Epidermal melanocyte (primary cell): ENCODE results near the gene PHOSPHO2.
"Not testable (repeated sequence)": the region's sequence is repeated elsewhere in the genome, so short reads cannot be mapped to it uniquely, and the experiment has no call there.

Experiments
- DNase-seq: peaks from one replicate; pipeline ENCODE4 v3.0.0; 2011; ENCODE audit warnings: low spot score; ENCODE audit not compliant: insufficient read length

Gene PHOSPHO2

GRCh38 chr2:169683425-169684134 lies 10.7 kb upstream of the PHOSPHO2 start:
- no peak for DNase-seq

- DNase-seq: no peak
Observed at GRCh38 chr2:169684135-169684565, 10.1 kb upstream of the PHOSPHO2 start.

- not testable (repeated sequence) for DNase-seq
Observed at GRCh38 chr2:169684712-169685111, 9.6 kb upstream of the PHOSPHO2 start.

GRCh38 chr2:169686825-169687224 lies 7.4 kb upstream of the PHOSPHO2 start:
- DNase-seq: not testable (repeated sequence)

- DNase-seq: not testable (repeated sequence)
Observed at GRCh38 chr2:169687943-169688342, 6.3 kb upstream of the PHOSPHO2 start.

GRCh38 chr2:169690958-169691357 lies 3.3 kb upstream of the PHOSPHO2 start:
- DNase-seq: no peak

- DNase-seq: no peak
Observed at GRCh38 chr2:169692718-169693117, 1.6 kb upstream of the PHOSPHO2 start.

GRCh38 chr2:169693360-169693759 lies 909 bp upstream of the PHOSPHO2 start:
- no peak for DNase-seq

- DNase-seq: no peak
Observed at GRCh38 chr2:169694894-169695260, 608 bp downstream of the PHOSPHO2 start.

GRCh38 chr2:169696381-169696780 lies 2.1 kb downstream of the PHOSPHO2 start:
- no peak for DNase-seq

GRCh38 chr2:169699173-169699572 lies 4.9 kb downstream of the PHOSPHO2 start:
- not testable (repeated sequence) for DNase-seq

GRCh38 chr2:169702996-169703395 lies 8.7 kb downstream of the PHOSPHO2 start:
- no peak for DNase-seq

GRCh38 chr2:169704160-169704708 lies 10.0 kb downstream of the PHOSPHO2 start:
- no peak for DNase-seq

GRCh38 chr2:169705927-169706326 lies 11.7 kb downstream of the PHOSPHO2 start:
- no peak for DNase-seq

- no peak for DNase-seq
Observed at GRCh38 chr2:169707626-169708025, 13.4 kb downstream of the PHOSPHO2 start.

- DNase-seq: no peak
Observed at GRCh38 chr2:169709331-169709730, 15.1 kb downstream of the PHOSPHO2 start.

GRCh38 chr2:169709981-169710380 lies 15.7 kb downstream of the PHOSPHO2 start:
- no peak for DNase-seq

- DNase-seq: no peak
Observed at GRCh38 chr2:169711751-169712509, 17.7 kb downstream of the PHOSPHO2 start.

- DNase-seq: no peak
Observed at GRCh38 chr2:169712791-169713227, 18.5 kb downstream of the PHOSPHO2 start.

- no peak for DNase-seq
Observed at GRCh38 chr2:169713331-169713730, 19.1 kb downstream of the PHOSPHO2 start.

- no peak for DNase-seq
Observed at GRCh38 chr2:169714699-169715098, 20.4 kb downstream of the PHOSPHO2 start.
